HUES64 (cell line): ENCODE measurements around the gene NEDD8.
A peak's percentile ranks its signal among the peaks of the same experiment; 100 is the strongest.

Source experiments
- H3K27ac ChIP-seq: 2 replicates; pipeline ENCODE4 v1.7.0; 2013; ENCODE audit warnings: low read depth, low read length, inconsistent platforms
- H3K27me3 ChIP-seq: 2 replicates; pipeline ENCODE4 v1.6.1; 2013; ENCODE audit warnings: mild to moderate bottlenecking, low read length; ENCODE audit not compliant: insufficient read depth
- H3K36me3 ChIP-seq: 2 replicates; pipeline ENCODE4 v1.6.1; 2013; ENCODE audit warnings: mild to moderate bottlenecking, low read length; ENCODE audit not compliant: insufficient read depth
- H3K4me1 ChIP-seq: 2 replicates; pipeline ENCODE4 v1.6.1; 2013; ENCODE audit warnings: mild to moderate bottlenecking, low read length, moderate library complexity; ENCODE audit not compliant: insufficient read depth
- H3K4me3 ChIP-seq: 2 replicates; pipeline ENCODE4 v1.5.1; 2013; ENCODE audit warnings: mild to moderate bottlenecking, low read length, moderate library complexity
- H3K9ac ChIP-seq: 2 replicates; pipeline ENCODE4 v1.6.1; 2013; ENCODE audit warnings: mild to moderate bottlenecking, low read depth, low read length
- H3K9me3 ChIP-seq: 2 replicates; pipeline ENCODE4 v1.6.1; 2013; ENCODE audit warnings: low read depth, low read length; ENCODE audit not compliant: insufficient read depth
- whole genome bisulfite sequencing: fragments of 150-250, 120-280 bp; methylation state at CpG from one replicate; pipeline ENCODE4 v1.1.7; 2013; ENCODE audit warnings: missing lambda C conversion rate; 5-methylcytosine and 5-hydroxymethylcytosine counted together

NEDD8 gene

GRCh38 chr14:24271834-24272263, 39.7 kb upstream of the NEDD8 start:
- no peaks in the 10 kb centered on the region for H3K9me3 ChIP-seq
- H3K4me3 ChIP-seq = peak overlapping the region; percentile 77
- peaks cover 6% of the 10 kb centered on the region; the same call in 1 of the 2 replicates for H3K36me3 ChIP-seq
- 19% methylated on average over 3 of the region's 3 CpGs for WGBS
- no peaks in the 10 kb centered on the region for H3K4me1 ChIP-seq
- H3K9ac ChIP-seq = peak overlapping the region; percentile 11; the same call in 1 of the 2 replicates
- H3K27ac ChIP-seq = no peak overlapping the region
- no peaks in the 10 kb centered on the region for H3K27me3 ChIP-seq

GRCh38 chr14:24271134-24271833, 39.1 kb upstream of the NEDD8 start, which contains the start of gene RABGGTA:
TSS of gene RABGGTA (minus strand) at chr14:24271597. CDS start at chr14:24271115, 482 bp downstream.
- Histone ChIP-seq H3K9me3 (no peaks in the 10 kb centered on the region), H3K27me3 (no peaks in the 10 kb centered on the region), H3K4me1 (no peaks in the 10 kb centered on the region), H3K9ac (peak within 1 kb of the TSS; percentile 94), H3K27ac (peak within 1 kb of the TSS; percentile 94), H3K36me3 (peaks cover 11% of the 10 kb centered on the region; the same call in 1 of the 2 replicates), H3K4me3 (peak within 1 kb of the TSS; percentile 77)
- WGBS = 1% methylated on average over 61 of the region's 61 CpGs

- Histone ChIP-seq H3K9me3 (no peaks in the 10 kb centered on the region), H3K36me3 (peaks cover 11% of the 10 kb centered on the region; the same call in 1 of the 2 replicates), H3K4me1 (no peaks in the 10 kb centered on the region), H3K27me3 (no peaks in the 10 kb centered on the region), H3K27ac (peak overlapping the region; percentile 94), H3K9ac (0 out of 2 replicates have a peak overlapping the region, but pooled peaks have one; percentile 94), H3K4me3 (peak overlapping the region; percentile 77)
- 26% methylated on average over 13 of the region's 13 CpGs for WGBS
Observed at GRCh38 chr14:24270537-24271133, 38.5 kb upstream of the NEDD8 start.

GRCh38 chr14:24269910-24270536, 37.9 kb upstream of the NEDD8 start:
- H3K27me3 ChIP-seq = no peaks in the 10 kb centered on the region
- peaks cover 11% of the 10 kb centered on the region; the same call in 1 of the 2 replicates for H3K36me3 ChIP-seq
- WGBS = 94% methylated on average over 14 of the region's 14 CpGs
- no peak overlapping the region for H3K9ac ChIP-seq
- H3K4me1 ChIP-seq = no peaks in the 10 kb centered on the region
- H3K27ac ChIP-seq = no peak overlapping the region
- H3K9me3 ChIP-seq = no peaks in the 10 kb centered on the region
- no peak overlapping the region; the same call in 1 of the 2 replicates for H3K4me3 ChIP-seq

- no peaks in the 10 kb centered on the region for H3K4me1 ChIP-seq
- WGBS = 95% methylated on average over 8 of the region's 8 CpGs
- no peaks in the 10 kb centered on the region for H3K27me3 ChIP-seq
- no peaks in the 10 kb centered on the region for H3K9me3 ChIP-seq
- no peak overlapping the region for H3K27ac ChIP-seq
- no peak overlapping the region for H3K4me3 ChIP-seq
- H3K9ac ChIP-seq = no peak overlapping the region
- H3K36me3 ChIP-seq = peaks cover 11% of the 10 kb centered on the region; the same call in 1 of the 2 replicates
Observed at GRCh38 chr14:24269368-24269767, 37.2 kb upstream of the NEDD8 start.

- Histone ChIP-seq H3K36me3 (peaks cover 11% of the 10 kb centered on the region; the same call in 1 of the 2 replicates), H3K27me3 (no peaks in the 10 kb centered on the region)
- 93% methylated on average over 9 of the region's 9 CpGs for WGBS
Observed at GRCh38 chr14:24268225-24268624, 36.1 kb upstream of the NEDD8 start.

GRCh38 chr14:24267516-24267915, 35.3 kb upstream of the NEDD8 start:
- no peak overlapping the region for H3K9ac ChIP-seq
- no peaks in the 10 kb centered on the region for H3K9me3 ChIP-seq
- no peak overlapping the region for H3K27ac ChIP-seq
- H3K27me3 ChIP-seq = no peaks in the 10 kb centered on the region
- no peaks in the 10 kb centered on the region for H3K4me1 ChIP-seq
- WGBS = 94% methylated on average over 9 of the region's 9 CpGs
- no peak overlapping the region for H3K4me3 ChIP-seq
- peaks cover 11% of the 10 kb centered on the region; the same call in 1 of the 2 replicates for H3K36me3 ChIP-seq

More at GRCh38 chr14:24268225-24268624, 36.1 kb upstream of the NEDD8 start:
- H3K27ac ChIP-seq = no peak overlapping the region
- H3K9me3 ChIP-seq = no peaks in the 10 kb centered on the region
- no peaks in the 10 kb centered on the region for H3K4me1 ChIP-seq
- H3K4me3 ChIP-seq = no peak overlapping the region
- H3K9ac ChIP-seq = no peak overlapping the region

GRCh38 chr14:24266344-24267244, 34.4 kb upstream of the NEDD8 start:
- no peak overlapping the region for H3K9ac ChIP-seq
- H3K4me3 ChIP-seq = no peak overlapping the region
- no peak overlapping the region for H3K27ac ChIP-seq
- no peaks in the 10 kb centered on the region for H3K9me3 ChIP-seq
- no peaks in the 10 kb centered on the region for H3K4me1 ChIP-seq
- no peaks in the 10 kb centered on the region for H3K27me3 ChIP-seq
- 92% methylated on average over 18 of the region's 18 CpGs for WGBS
- H3K36me3 ChIP-seq = peaks cover 11% of the 10 kb centered on the region; the same call in 1 of the 2 replicates

- WGBS = 87% methylated on average over 6 of the region's 6 CpGs
- no peak overlapping the region for H3K27ac ChIP-seq
- H3K4me3 ChIP-seq = no peak overlapping the region
- H3K9ac ChIP-seq = no peak overlapping the region
- H3K4me1 ChIP-seq = no peaks in the 10 kb centered on the region
- H3K36me3 ChIP-seq = peaks cover 11% of the 10 kb centered on the region; the same call in 1 of the 2 replicates
- no peaks in the 10 kb centered on the region for H3K27me3 ChIP-seq
- H3K9me3 ChIP-seq = no peaks in the 10 kb centered on the region
Observed at GRCh38 chr14:24264298-24264697, 32.1 kb upstream of the NEDD8 start.

- no peak overlapping the region for H3K9ac ChIP-seq
- no peak overlapping the region for H3K4me3 ChIP-seq
- H3K4me1 ChIP-seq = no peaks in the 10 kb centered on the region
- H3K27ac ChIP-seq = no peak overlapping the region
- H3K9me3 ChIP-seq = no peaks in the 10 kb centered on the region
- H3K27me3 ChIP-seq = no peaks in the 10 kb centered on the region
- WGBS = 88% methylated on average over 6 of the region's 6 CpGs
- peaks cover 11% of the 10 kb centered on the region; the same call in 1 of the 2 replicates for H3K36me3 ChIP-seq
Observed at GRCh38 chr14:24263848-24264247, 31.7 kb upstream of the NEDD8 start.
